WTC11 (cell line): ENCODE results near the gene FOXO3. TPM values are rescaled to one million over a fixed set of nuclear protein-coding genes. Genes with fewer than 3 reads are reported as not detected.

Source experiments
- ATAC-seq: fragments of 200-7000 bp; cut with Tn5 transposase; 2 replicates; pipeline ENCODE4 v1.10.0; 2021; ENCODE audit warnings: mild to moderate bottlenecking, moderate library complexity
- CTCF ChIA-PET: fragments of 300-600 bp; sonication (Branson Sonifier 250); formaldehyde crosslinking; loops from one replicate; lab custom pipeline; 2021; ENCODE audit warnings: antibody characterized with exemption; lab: Charles Lee
- POLR2A ChIA-PET: fragments of 350-600 bp; sonication (Branson Sonifier 250); formaldehyde crosslinking; loops from one replicate; lab custom pipeline; 2021; ENCODE audit warnings: antibody characterized with exemption; lab: Charles Lee
- DNase-seq: peaks from one replicate; pipeline ENCODE4 v3.0.0; 2021; ENCODE audit warnings: low spot score
- H3K27ac Mint-ChIP-seq: 2 replicates; pipeline ENCODE4 v1.8.0; 2021; ENCODE audit warnings: mixed read lengths
- H3K27me3 Mint-ChIP-seq: 2 replicates; pipeline ENCODE4 v1.8.0; 2021; ENCODE audit warnings: low read depth, mild to moderate bottlenecking, moderate library complexity, mixed read lengths
- H3K36me3 Mint-ChIP-seq: 2 replicates; pipeline ENCODE4 v1.8.0; 2021; ENCODE audit warnings: mixed read lengths
- H3K4me1 Mint-ChIP-seq: 2 replicates; pipeline ENCODE4 v1.8.0; 2022; ENCODE audit warnings: mixed read lengths
- H3K4me3 Mint-ChIP-seq: 2 replicates; pipeline ENCODE4 v1.8.0; 2021; ENCODE audit warnings: mild to moderate bottlenecking, moderate library complexity, mixed read lengths
- H3K9me3 Mint-ChIP-seq: 2 replicates; pipeline ENCODE4 v1.8.0; 2021; ENCODE audit warnings: mixed read lengths
- E2F1 ChIP-seq: sonication (generic); formaldehyde crosslinking; IDR thresholded peaks from 2 replicates; pipeline ENCODE4 v1.8.0; 2022; ENCODE audit warnings: mild to moderate bottlenecking, missing genetic modification reagents
- GRHL2 ChIP-seq: fragments of 250-450 bp; sonication (Bioruptor Pico); IDR thresholded peaks from 2 replicates; pipeline ENCODE4 v1.8.0; 2022; ENCODE audit warnings: mild to moderate bottlenecking, moderate library complexity; ENCODE audit not compliant: insufficient replicate concordance, severe bottlenecking
- JAZF1 ChIP-seq: fragments of 250-450 bp; sonication (Bioruptor Pico); IDR thresholded peaks from 2 replicates; pipeline ENCODE4 v1.9.0; 2021; ENCODE audit warnings: moderate library complexity, mild to moderate bottlenecking, inconsistent platforms
- RELA ChIP-seq: sonication (generic); formaldehyde crosslinking; IDR thresholded peaks from 2 replicates; pipeline ENCODE4 v1.8.1; 2022; ENCODE audit warnings: missing genetic modification reagents, mild to moderate bottlenecking, borderline replicate concordance
- STAT6 ChIP-seq: sonication (generic); formaldehyde crosslinking; conservative IDR thresholded peaks from 2 replicates; pipeline ENCODE4 v1.8.1; 2023; ENCODE audit warnings: mild to moderate bottlenecking, low read depth, missing genetic modification reagents, moderate library complexity
- TEAD4 ChIP-seq: sonication (generic); formaldehyde crosslinking; IDR thresholded peaks from 2 replicates; pipeline ENCODE4 v1.8.0; 2022; ENCODE audit warnings: mild to moderate bottlenecking, missing genetic modification reagents
- USF1 ChIP-seq: sonication (generic); formaldehyde crosslinking; IDR thresholded peaks from 2 replicates; pipeline ENCODE4 v1.8.0; 2022; ENCODE audit warnings: mild to moderate bottlenecking, missing genetic modification reagents
- ZNF138 ChIP-seq: sonication (generic); formaldehyde crosslinking; conservative IDR thresholded peaks from 2 replicates; pipeline ENCODE4 v1.8.1; 2022; ENCODE audit warnings: mild to moderate bottlenecking, moderate library complexity, missing genetic modification reagents
- ZNF219 ChIP-seq: sonication (generic); formaldehyde crosslinking; IDR thresholded peaks from 2 replicates; pipeline ENCODE4 v1.8.0; 2023; ENCODE audit warnings: missing genetic modification reagents, mild to moderate bottlenecking, borderline replicate concordance
- ZNF425 ChIP-seq: fragments of 250-450 bp; sonication (Bioruptor Pico); conservative IDR thresholded peaks from 2 replicates; pipeline ENCODE4 v1.9.0; 2021; ENCODE audit warnings: mild to moderate bottlenecking
- ZNF532 ChIP-seq: fragments of 250-450 bp; sonication (Bioruptor Pico); IDR thresholded peaks from 2 replicates; pipeline ENCODE4 v1.9.0; 2021; ENCODE audit warnings: mild to moderate bottlenecking, borderline replicate concordance
- total RNA-seq: library from RNA; stranded (reverse); gene quantifications from 3 replicates; pipeline ENCODE4 v1.2.3, GENCODE V29; 2021

FOXO3 gene
- total RNA-seq, 1 experiment from 2014 or later = 15.6 TPM

- TF ChIP-seq USF1 (CRISPR knock-in tag) (no peak), TEAD4 (no peak), STAT6 (CRISPR knock-in tag) (no peak)
These were observed 16.1 kb upstream of the FOXO3 start (continued) for GRCh38 chr6:108544606-108545005.

GRCh38 chr6:108546079-108547049 is 14.4 kb upstream of the FOXO3 start:
- H3K36me3 Mint-ChIP-seq = no peaks in the 10 kb centered on the region
- ChIA-PET CTCF (interaction anchor here (1.8 to 2.9 kb wide), 2 partner anchors 292 to 347 kb away, joined by 4 to 19 read pairs; no protein-coding TSS in a partner anchor), POLR2A (interaction anchor here (0.6 to 1.0 kb wide), 2 partner anchors 12 to 190 kb away, joined by 3 to 4 read pairs; no protein-coding TSS in a partner anchor)
- H3K9me3 Mint-ChIP-seq = no peaks in the 10 kb centered on the region
- TF ChIP-seq JAZF1 (CRISPR knock-in tag) (no peak), ZNF425 (CRISPR knock-in tag) (no peak), ZNF532 (CRISPR knock-in tag) (no peak), ZNF138 (CRISPR knock-in tag) (no peak), GRHL2 (no peak), RELA (CRISPR knock-in tag) (no peak), ZNF219 (CRISPR knock-in tag) (no peak), E2F1 (CRISPR knock-in tag) (no peak)
- DNase-seq (no peak), ATAC-seq (no peak)
- peaks cover 7% of the 10 kb centered on the region for H3K27me3 Mint-ChIP-seq
- H3K27ac Mint-ChIP-seq = no peak overlapping the region
- H3K4me1 Mint-ChIP-seq = peaks cover 12% of the 10 kb centered on the region
- H3K4me3 Mint-ChIP-seq = no peak overlapping the region
